ENCODE data around the gene USP40. TPM values are rescaled to one million over a fixed set of nuclear protein-coding genes. Genes with fewer than 3 reads are reported as not detected.

Gene USP40
- total and polyA plus RNA-seq, 2 experiments from 2014 or later: 20.4 to 25.9 TPM

DNA sequence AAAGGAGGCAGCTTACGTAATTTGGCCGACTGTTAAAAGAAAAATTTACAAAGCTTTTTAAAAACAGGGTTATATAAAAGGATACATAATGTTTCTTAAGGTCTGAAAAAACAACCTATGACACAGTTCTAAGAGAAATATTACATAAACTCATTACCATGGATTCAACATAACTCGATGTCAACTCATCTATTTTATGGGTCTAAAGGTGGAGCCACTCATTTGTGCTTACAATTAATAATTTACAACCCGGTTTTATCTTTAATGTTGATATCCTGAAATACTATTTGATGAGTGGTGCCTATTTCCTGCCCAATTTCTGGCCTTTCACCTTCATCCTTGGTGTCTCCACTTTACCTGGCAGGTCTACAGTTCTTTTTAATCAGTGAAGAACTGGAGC lies 15.1 kb downstream of the USP40 start:
- Histone ChIP-seq H3K4me1 (ENCODE audit: insufficient read depth) (no peaks in the 10 kb centered on the region), H3K9me3 (ENCODE audit: low read depth) (no peaks in the 10 kb centered on the region), H3K9me2 (replicated peaks; ENCODE audit: insufficient read depth) (no peaks in the 10 kb centered on the region), H3K79me2 (no peaks in the 10 kb centered on the region), H4K20me1 (ENCODE audit: insufficient read depth, poor library complexity, severe bottlenecking) (no peaks in the 10 kb centered on the region), H3K27ac (no peak overlapping the region), H3K27me3 (no peaks in the 10 kb centered on the region), H3K36me3 (replicated peaks; ENCODE audit: insufficient read depth, low read depth) (no peaks in the 10 kb centered on the region), H3K4me3 (no peak overlapping the region), H2AFZ (no peak overlapping the region), H3K4me2 (no peak overlapping the region)
- 71% methylated on average over 4 of the region's 4 CpGs for whole genome bisulfite sequencing (ENCODE audit: low lambda C conversion rate, missing lambda C conversion rate)
- TF ChIP-seq, protein P1, sequence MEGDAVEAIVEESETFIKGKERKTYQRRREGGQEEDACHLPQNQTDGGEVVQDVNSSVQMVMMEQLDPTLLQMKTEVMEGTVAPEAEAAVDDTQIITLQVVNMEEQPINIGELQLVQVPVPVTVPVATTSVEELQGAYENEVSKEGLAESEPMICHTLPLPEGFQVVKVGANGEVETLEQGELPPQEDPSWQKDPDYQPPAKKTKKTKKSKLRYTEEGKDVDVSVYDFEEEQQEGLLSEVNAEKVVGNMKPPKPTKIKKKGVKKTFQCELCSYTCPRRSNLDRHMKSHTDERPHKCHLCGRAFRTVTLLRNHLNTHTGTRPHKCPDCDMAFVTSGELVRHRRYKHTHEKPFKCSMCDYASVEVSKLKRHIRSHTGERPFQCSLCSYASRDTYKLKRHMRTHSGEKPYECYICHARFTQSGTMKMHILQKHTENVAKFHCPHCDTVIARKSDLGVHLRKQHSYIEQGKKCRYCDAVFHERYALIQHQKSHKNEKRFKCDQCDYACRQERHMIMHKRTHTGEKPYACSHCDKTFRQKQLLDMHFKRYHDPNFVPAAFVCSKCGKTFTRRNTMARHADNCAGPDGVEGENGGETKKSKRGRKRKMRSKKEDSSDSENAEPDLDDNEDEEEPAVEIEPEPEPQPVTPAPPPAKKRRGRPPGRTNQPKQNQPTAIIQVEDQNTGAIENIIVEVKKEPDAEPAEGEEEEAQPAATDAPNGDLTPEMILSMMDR (IDR thresholded peaks at IDR 0.05; ENCODE audit: poor library complexity): no peak
- no peak for TF ChIP-seq EZH2 (IDR thresholded peaks at IDR 0.05; ENCODE audit: borderline replicate concordance)
- no peak for TF ChIP-seq EZH2phosphoT487 (IDR thresholded peaks at IDR 0.05; ENCODE audit: low read depth, severe bottlenecking, unreplicated experiment)
- no peak for DNase-seq (ENCODE audit: low spot score)

DNA sequence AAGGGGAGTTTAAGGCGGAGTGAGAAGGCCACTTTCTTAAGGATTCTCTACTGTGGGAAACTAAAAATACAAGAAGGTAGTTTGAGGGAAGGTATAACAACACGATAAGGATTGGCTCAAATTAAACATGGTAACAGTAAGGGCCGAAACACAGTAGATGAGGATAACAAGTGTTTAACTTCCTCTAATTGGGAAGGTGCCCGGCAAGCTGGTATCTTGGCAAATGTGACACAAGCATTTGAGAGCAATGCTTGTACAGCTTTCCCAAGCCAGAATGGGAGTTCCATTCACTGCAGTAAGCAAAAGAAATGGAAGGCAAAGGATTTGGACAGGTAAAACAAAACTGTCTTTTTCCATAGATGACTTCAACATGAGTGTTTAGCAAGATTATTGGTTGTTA lies 19.8 kb downstream of the USP40 start:
- no peaks in the 10 kb centered on the region for H3K27me3 ChIP-seq
- H3K4me3 ChIP-seq: no peak overlapping the region
- H3K27ac ChIP-seq: no peak overlapping the region
- H3K4me1 ChIP-seq (ENCODE audit: insufficient read depth): no peaks in the 10 kb centered on the region
- H3K9me3 ChIP-seq (ENCODE audit: low read depth): no peaks in the 10 kb centered on the region
- no peak overlapping the region for H2AFZ ChIP-seq
- no peaks in the 10 kb centered on the region for H3K9me2 ChIP-seq (replicated peaks; ENCODE audit: insufficient read depth)
- no peak overlapping the region for H3K4me2 ChIP-seq
- no peaks in the 10 kb centered on the region for H3K79me2 ChIP-seq
- TF ChIP-seq EZH2 (IDR thresholded peaks at IDR 0.05; ENCODE audit: borderline replicate concordance) (no peak), EZH2phosphoT487 (IDR thresholded peaks at IDR 0.05; ENCODE audit: low read depth, severe bottlenecking, unreplicated experiment) (no peak)
- TF ChIP-seq, protein P1 (IDR thresholded peaks at IDR 0.05; ENCODE audit: poor library complexity): no peak
- 91% methylated on average over 4 of the region's 4 CpGs for WGBS (ENCODE audit: low lambda C conversion rate, missing lambda C conversion rate)
- DNase-seq (ENCODE audit: low spot score): no peak
- no peaks in the 10 kb centered on the region for H4K20me1 ChIP-seq (ENCODE audit: insufficient read depth, poor library complexity, severe bottlenecking)
- no peaks in the 10 kb centered on the region for H3K36me3 ChIP-seq (replicated peaks; ENCODE audit: insufficient read depth, low read depth)

DNA sequence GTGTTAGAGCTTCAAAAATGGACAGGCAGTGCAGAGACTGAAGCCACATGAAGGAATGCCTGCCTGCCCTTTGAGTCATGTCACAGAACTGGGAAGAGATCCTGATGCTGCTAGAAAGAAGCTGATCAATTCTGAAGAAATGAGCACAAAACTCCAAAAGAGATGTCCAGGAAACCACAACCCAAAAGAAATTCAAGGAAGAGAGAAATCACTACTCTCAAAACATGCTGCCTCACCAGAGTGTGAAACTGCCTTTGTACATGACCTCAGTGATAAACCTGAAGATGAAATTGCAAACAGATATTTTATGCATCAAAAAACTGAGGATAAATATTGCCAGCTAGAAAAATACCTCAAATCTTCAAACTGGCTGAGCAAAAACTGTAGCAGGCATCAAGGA lies 20.5 kb downstream of the USP40 start:
- TF ChIP-seq EZH2 (IDR thresholded peaks at IDR 0.05; ENCODE audit: borderline replicate concordance) (no peak), EZH2phosphoT487 (IDR thresholded peaks at IDR 0.05; ENCODE audit: low read depth, severe bottlenecking, unreplicated experiment) (no peak)
- TF ChIP-seq, protein P1 (IDR thresholded peaks at IDR 0.05; ENCODE audit: poor library complexity): no peak
- Histone ChIP-seq H3K27me3 (no peaks in the 10 kb centered on the region), H3K36me3 (replicated peaks; ENCODE audit: insufficient read depth, low read depth) (no peaks in the 10 kb centered on the region), H3K4me2 (no peak overlapping the region), H3K4me1 (ENCODE audit: insufficient read depth) (no peaks in the 10 kb centered on the region), H3K27ac (no peak overlapping the region), H3K4me3 (no peak overlapping the region), H3K9me2 (replicated peaks; ENCODE audit: insufficient read depth) (no peaks in the 10 kb centered on the region), H2AFZ (no peak overlapping the region), H3K9me3 (ENCODE audit: low read depth) (no peaks in the 10 kb centered on the region), H3K79me2 (no peaks in the 10 kb centered on the region), H4K20me1 (ENCODE audit: insufficient read depth, poor library complexity, severe bottlenecking) (no peaks in the 10 kb centered on the region)
- no peak for DNase-seq (ENCODE audit: low spot score)

DNA sequence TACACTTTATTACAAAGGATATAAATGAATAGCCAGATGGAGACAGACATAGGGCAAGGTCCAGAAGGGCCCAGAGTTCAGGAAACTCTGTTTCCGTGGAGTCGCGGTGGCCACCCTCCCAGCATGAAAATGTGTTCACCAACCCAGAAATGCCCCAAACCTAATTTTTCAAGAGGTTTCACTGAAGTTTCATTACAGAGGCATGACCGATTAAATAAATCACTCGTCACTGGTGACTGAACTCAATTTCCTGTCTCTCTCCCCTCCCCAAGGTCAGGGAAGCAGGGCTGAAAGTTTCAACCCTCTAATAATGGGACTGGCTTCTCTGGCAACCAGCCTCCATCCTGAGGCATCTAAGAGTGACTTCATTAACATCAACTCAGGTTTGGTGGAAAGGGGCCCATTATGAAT lies 22.4 kb downstream of the USP40 start:
- TF ChIP-seq EZH2phosphoT487 (IDR thresholded peaks at IDR 0.05; ENCODE audit: low read depth, severe bottlenecking, unreplicated experiment): no peak
- TF ChIP-seq, protein P1 (IDR thresholded peaks at IDR 0.05; ENCODE audit: poor library complexity): no peak
- TF ChIP-seq EZH2 (IDR thresholded peaks at IDR 0.05; ENCODE audit: borderline replicate concordance): no peak
- Histone ChIP-seq H3K79me2 (no peaks in the 10 kb centered on the region), H3K9me3 (ENCODE audit: low read depth) (no peaks in the 10 kb centered on the region), H3K36me3 (replicated peaks; ENCODE audit: insufficient read depth, low read depth) (no peaks in the 10 kb centered on the region), H3K9me2 (replicated peaks; ENCODE audit: insufficient read depth) (no peaks in the 10 kb centered on the region), H4K20me1 (ENCODE audit: insufficient read depth, poor library complexity, severe bottlenecking) (no peaks in the 10 kb centered on the region), H3K4me1 (ENCODE audit: insufficient read depth) (no peaks in the 10 kb centered on the region), H3K27me3 (no peaks in the 10 kb centered on the region), H3K27ac (no peak overlapping the region), H2AFZ (no peak overlapping the region), H3K4me2 (no peak overlapping the region), H3K4me3 (no peak overlapping the region)
- WGBS (ENCODE audit: low lambda C conversion rate, missing lambda C conversion rate): 95% methylated on average over 5 of the region's 5 CpGs
- no peak for DNase-seq (ENCODE audit: low spot score)
